Stimulated activated naive CD8-positive, alpha-beta T cell treated with anti-CD3 and anti-CD28 coated beads, Interleukin-15, Interleukin-2, amounts not matched to agents 100 ng/mL and 50 ng/mL, for 24 hours (primary cell): ENCODE results near the gene MYO1G.
A peak's percentile ranks its signal among the peaks of the same experiment; 100 is the strongest.

Experiments
- H3K27ac Mint-ChIP-seq: one replicate; pipeline ENCODE4 v1.8.0; 2021; ENCODE audit warnings: mild to moderate bottlenecking, mixed read lengths
- H3K27me3 Mint-ChIP-seq: one replicate; pipeline ENCODE4 v1.8.0; 2021; ENCODE audit warnings: mixed read lengths
- H3K36me3 Mint-ChIP-seq: one replicate; pipeline ENCODE4 v1.8.0; 2021; ENCODE audit warnings: low read depth, mixed read lengths
- H3K4me1 Mint-ChIP-seq: one replicate; pipeline ENCODE4 v1.8.0; 2021; ENCODE audit warnings: low read depth, mixed read lengths
- H3K4me3 Mint-ChIP-seq: one replicate; pipeline ENCODE4 v1.8.0; 2021; ENCODE audit warnings: mild to moderate bottlenecking, mixed read lengths
- H3K9me3 Mint-ChIP-seq: one replicate; pipeline ENCODE4 v1.8.0; 2021; ENCODE audit warnings: mixed read lengths

MYO1G gene

GRCh38 chr7:44988701-44989100, 9.9 kb upstream of the MYO1G start:
- H3K27ac Mint-ChIP-seq, result no peak overlapping the region
- H3K4me3 Mint-ChIP-seq, result peak overlapping the region; percentile 14
- peaks cover 41% of the 10 kb centered on the region for H3K4me1 Mint-ChIP-seq
- peaks cover 39% of the 10 kb centered on the region for H3K36me3 Mint-ChIP-seq
- H3K27me3 Mint-ChIP-seq, result no peaks in the 10 kb centered on the region
- H3K9me3 Mint-ChIP-seq, result no peaks in the 10 kb centered on the region

GRCh38 chr7:44987996-44988395, 9.2 kb upstream of the MYO1G start:
- H3K4me1 Mint-ChIP-seq, result peaks cover 48% of the 10 kb centered on the region
- H3K9me3 Mint-ChIP-seq, result no peaks in the 10 kb centered on the region
- H3K27me3 Mint-ChIP-seq, result no peaks in the 10 kb centered on the region
- peak overlapping the region; percentile 100 for H3K27ac Mint-ChIP-seq
- peaks cover 46% of the 10 kb centered on the region for H3K36me3 Mint-ChIP-seq
- peak overlapping the region; percentile 99 for H3K4me3 Mint-ChIP-seq

DNA sequence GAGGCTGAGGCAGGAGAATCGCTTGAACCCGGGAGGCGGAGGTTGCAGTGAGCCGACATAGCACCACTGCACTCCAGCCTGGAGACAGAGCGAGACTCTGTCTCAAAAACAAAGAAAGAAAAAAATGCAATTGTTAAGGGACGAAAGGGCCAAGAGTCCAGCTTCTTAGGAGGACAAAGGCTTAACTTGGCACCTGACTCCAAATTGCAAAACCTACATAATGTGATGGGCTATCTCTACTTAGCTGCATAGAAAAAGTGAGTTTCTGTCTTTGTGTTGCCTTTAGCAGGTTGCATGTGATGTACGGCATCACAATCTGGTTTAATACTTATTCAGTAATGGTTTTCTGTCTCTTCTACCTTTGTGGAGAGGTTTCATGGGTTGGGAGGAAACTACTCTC, 8.6 kb upstream of the MYO1G start:
- Mint-ChIP-seq H3K9me3 (no peaks in the 10 kb centered on the region), H3K27ac (peak overlapping the region; percentile 100), H3K4me3 (peak overlapping the region; percentile 99), H3K36me3 (peaks cover 48% of the 10 kb centered on the region), H3K4me1 (peaks cover 53% of the 10 kb centered on the region), H3K27me3 (no peaks in the 10 kb centered on the region)

GRCh38 chr7:44986218-44987053, 7.6 kb upstream of the MYO1G start:
- Mint-ChIP-seq H3K4me1 (peaks cover 63% of the 10 kb centered on the region), H3K27ac (peak overlapping the region; percentile 100), H3K9me3 (no peaks in the 10 kb centered on the region), H3K4me3 (peak overlapping the region; percentile 99), H3K36me3 (peaks cover 56% of the 10 kb centered on the region), H3K27me3 (no peaks in the 10 kb centered on the region)

DNA sequence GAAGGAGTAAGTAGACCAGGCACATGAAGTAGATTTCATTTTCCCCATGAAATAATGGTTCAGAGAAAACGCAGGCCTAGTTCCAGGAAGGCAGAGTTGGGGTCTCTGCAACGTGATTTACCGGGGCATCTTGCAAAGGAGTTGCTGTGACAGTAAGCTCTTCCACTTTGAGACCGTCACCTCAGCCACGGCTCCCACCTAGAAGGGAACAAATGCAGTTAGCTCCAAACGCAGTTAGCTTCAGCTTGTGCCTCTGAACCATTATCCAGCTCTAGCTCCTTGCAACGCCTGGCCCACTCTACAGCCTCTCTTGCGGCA, 7.0 kb upstream of the MYO1G start:
- H3K36me3 Mint-ChIP-seq, result peaks cover 56% of the 10 kb centered on the region
- peak overlapping the region; percentile 100 for H3K27ac Mint-ChIP-seq
- no peaks in the 10 kb centered on the region for H3K27me3 Mint-ChIP-seq
- peak overlapping the region; percentile 99 for H3K4me3 Mint-ChIP-seq
- peaks cover 69% of the 10 kb centered on the region for H3K4me1 Mint-ChIP-seq
- no peaks in the 10 kb centered on the region for H3K9me3 Mint-ChIP-seq

DNA sequence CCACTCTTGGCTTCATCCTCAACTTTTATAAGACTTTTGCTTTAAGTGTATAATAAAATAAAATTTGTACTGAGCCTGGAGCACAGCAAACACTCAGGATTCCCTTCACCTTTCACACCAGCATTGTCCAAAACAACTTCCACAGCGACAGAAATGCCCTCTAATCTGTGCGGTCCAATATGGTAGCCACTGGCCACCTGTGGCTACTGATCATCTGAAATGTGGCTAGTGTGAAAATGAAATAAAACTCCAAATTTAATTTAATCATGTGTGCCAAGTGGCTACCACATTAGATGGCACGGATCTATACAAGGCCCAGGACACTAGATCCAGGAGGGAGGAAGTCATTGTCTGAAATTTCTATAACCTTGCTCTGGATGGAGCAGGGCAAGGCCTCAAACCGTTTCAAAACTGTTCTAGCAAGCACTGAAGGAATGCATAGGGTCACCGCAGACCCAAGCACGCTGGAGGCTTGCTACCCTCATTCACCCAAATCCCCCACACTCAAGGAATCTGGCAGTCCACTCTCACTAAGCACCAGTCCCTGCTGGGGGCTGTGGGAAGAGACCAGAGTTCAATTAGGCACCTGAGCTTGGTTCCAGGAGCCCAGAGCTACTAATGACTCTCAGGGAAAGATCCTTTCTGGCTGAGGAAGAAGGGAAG, 6.3 kb upstream of the MYO1G start:
- peaks cover 56% of the 10 kb centered on the region for H3K36me3 Mint-ChIP-seq
- no peaks in the 10 kb centered on the region for H3K9me3 Mint-ChIP-seq
- H3K4me1 Mint-ChIP-seq, result peaks cover 76% of the 10 kb centered on the region
- no peaks in the 10 kb centered on the region for H3K27me3 Mint-ChIP-seq
- H3K27ac Mint-ChIP-seq, result peak overlapping the region; percentile 100
- peak overlapping the region; percentile 99 for H3K4me3 Mint-ChIP-seq

GRCh38 chr7:44984478-44984758, 5.6 kb upstream of the MYO1G start:
- peaks cover 57% of the 10 kb centered on the region for H3K36me3 Mint-ChIP-seq
- H3K27me3 Mint-ChIP-seq, result no peaks in the 10 kb centered on the region
- H3K9me3 Mint-ChIP-seq, result no peaks in the 10 kb centered on the region
- peaks cover 84% of the 10 kb centered on the region for H3K4me1 Mint-ChIP-seq
- H3K27ac Mint-ChIP-seq, result peak overlapping the region; percentile 100
- H3K4me3 Mint-ChIP-seq, result peak overlapping the region; percentile 99

DNA sequence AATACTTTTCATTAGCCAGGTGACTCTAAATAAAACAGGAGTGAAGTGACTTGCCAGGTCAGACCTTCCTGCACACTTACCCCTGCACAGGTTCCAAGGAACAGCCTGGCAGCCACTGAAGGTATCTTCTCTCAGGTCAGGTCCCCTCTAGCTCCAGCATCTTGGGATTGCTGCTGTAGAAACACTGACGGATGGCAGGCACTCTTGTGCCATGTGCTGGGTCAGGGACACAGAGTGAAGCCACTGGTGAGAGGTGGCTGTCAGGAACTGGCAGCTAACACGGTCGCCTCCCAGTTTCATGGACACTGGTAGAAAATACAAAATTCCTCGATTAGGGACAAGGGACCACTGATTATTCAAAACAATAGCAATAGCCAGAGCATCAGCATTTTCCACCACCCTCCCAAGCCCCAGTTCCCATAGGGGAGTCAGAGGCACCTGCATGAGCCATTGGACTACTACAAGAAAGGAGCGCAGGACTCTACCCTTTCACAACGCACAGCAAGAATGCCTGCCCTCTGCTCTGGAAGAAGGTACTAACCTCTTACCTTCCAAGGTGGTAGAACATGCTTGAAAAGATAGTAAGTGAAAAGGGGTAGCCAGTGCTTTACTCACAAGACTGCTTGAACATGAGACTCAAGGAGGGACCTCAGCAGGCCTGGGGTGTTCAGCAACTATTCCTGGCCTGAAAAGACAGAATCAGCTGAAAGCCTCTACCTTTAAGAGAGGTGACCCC, 5.1 kb upstream of the MYO1G start:
- peak overlapping the region; percentile 99 for H3K4me3 Mint-ChIP-seq
- H3K27me3 Mint-ChIP-seq, result no peaks in the 10 kb centered on the region
- peak overlapping the region; percentile 100 for H3K27ac Mint-ChIP-seq
- H3K9me3 Mint-ChIP-seq, result no peaks in the 10 kb centered on the region
- peaks cover 84% of the 10 kb centered on the region for H3K4me1 Mint-ChIP-seq
- peaks cover 58% of the 10 kb centered on the region for H3K36me3 Mint-ChIP-seq

DNA sequence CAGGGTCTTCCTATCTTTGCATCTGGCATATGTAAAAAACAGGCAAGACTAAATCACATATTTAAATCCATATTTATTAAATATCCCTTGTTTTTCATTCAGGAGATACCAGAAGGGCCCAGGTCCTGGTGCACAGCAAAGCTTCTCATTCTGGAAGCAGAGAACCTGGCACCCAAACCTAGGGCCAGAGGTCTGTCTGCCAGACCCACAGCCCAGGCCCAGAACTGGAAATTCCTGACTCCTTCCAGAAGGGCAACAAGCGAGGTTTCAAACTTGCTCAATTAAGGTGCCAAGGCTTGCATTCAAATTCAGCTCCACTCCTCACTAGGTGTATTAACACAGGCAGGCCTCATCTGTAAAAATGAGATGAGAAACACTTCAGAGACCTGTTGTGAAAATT, 4.2 kb upstream of the MYO1G start:
- no peaks in the 10 kb centered on the region for H3K9me3 Mint-ChIP-seq
- peaks cover 68% of the 10 kb centered on the region for H3K36me3 Mint-ChIP-seq
- H3K27ac Mint-ChIP-seq, result peak overlapping the region; percentile 100
- H3K4me1 Mint-ChIP-seq, result peaks cover 76% of the 10 kb centered on the region
- H3K4me3 Mint-ChIP-seq, result peak overlapping the region; percentile 99
- no peaks in the 10 kb centered on the region for H3K27me3 Mint-ChIP-seq

DNA sequence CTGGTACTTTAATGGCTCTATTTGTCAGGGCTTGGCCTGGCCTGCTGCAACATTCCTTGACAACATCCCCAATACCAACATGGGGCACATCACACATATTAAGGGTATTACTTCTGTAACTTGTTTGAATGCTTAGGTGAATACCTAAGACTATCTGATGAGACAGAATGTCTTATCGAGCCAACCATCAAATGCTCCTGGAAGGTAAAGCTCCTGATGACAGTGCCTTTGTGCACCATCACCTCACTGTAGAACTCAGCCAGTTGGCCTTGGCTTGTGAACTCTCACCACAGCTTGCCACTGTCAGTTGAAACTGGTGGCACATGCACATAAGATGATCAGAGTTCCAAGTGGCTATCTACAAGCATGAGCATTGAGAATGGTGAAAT, 3.7 kb upstream of the MYO1G start:
- Mint-ChIP-seq H3K4me1 (peaks cover 71% of the 10 kb centered on the region), H3K4me3 (peak overlapping the region; percentile 99), H3K9me3 (no peaks in the 10 kb centered on the region), H3K36me3 (peaks cover 72% of the 10 kb centered on the region), H3K27ac (peak overlapping the region; percentile 100), H3K27me3 (no peaks in the 10 kb centered on the region)

- H3K9me3 Mint-ChIP-seq, result no peaks in the 10 kb centered on the region
- peak overlapping the region; percentile 100 for H3K27ac Mint-ChIP-seq
- peaks cover 76% of the 10 kb centered on the region for H3K36me3 Mint-ChIP-seq
- peak overlapping the region; percentile 99 for H3K4me3 Mint-ChIP-seq
- no peaks in the 10 kb centered on the region for H3K27me3 Mint-ChIP-seq
- H3K4me1 Mint-ChIP-seq, result peaks cover 70% of the 10 kb centered on the region
These were observed 2.4 kb upstream of the MYO1G start for GRCh38 chr7:44981035-44981706.

GRCh38 chr7:44980393-44981034, 1.7 kb upstream of the MYO1G start:
- Mint-ChIP-seq H3K36me3 (peaks cover 73% of the 10 kb centered on the region), H3K27me3 (no peaks in the 10 kb centered on the region), H3K4me1 (peaks cover 74% of the 10 kb centered on the region), H3K9me3 (no peaks in the 10 kb centered on the region), H3K4me3 (peak overlapping the region; percentile 99), H3K27ac (peak overlapping the region; percentile 100)

- Mint-ChIP-seq H3K36me3 (peaks cover 72% of the 10 kb centered on the region), H3K4me1 (peaks cover 78% of the 10 kb centered on the region), H3K4me3 (peak overlapping the region; percentile 99), H3K9me3 (no peaks in the 10 kb centered on the region), H3K27ac (peak overlapping the region; percentile 100), H3K27me3 (no peaks in the 10 kb centered on the region)
These were observed 922 bp upstream of the MYO1G start for GRCh38 chr7:44979481-44980392.

DNA sequence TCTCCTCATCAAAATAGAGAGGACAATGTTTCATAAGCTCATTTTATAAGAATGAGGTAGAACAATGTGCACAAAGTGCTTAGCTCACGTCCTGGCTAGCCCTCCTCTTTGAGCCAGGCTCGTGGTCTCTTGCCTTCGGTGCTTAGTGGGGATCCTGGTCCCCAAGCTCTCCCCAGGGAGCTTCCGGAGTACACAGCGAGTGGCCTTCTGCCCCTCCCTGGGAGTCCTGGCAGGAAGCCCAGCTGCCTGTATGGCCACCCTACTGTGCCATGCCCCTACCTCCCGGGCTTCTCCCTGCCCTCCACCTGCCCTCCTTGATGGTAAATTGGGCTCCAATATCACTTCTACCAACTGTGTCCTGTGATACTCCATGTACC, 868 bp downstream of the MYO1G start:
- Mint-ChIP-seq H3K4me1 (peaks cover 76% of the 10 kb centered on the region), H3K27me3 (no peaks in the 10 kb centered on the region), H3K4me3 (peak overlapping the region; percentile 99), H3K27ac (peak overlapping the region; percentile 100), H3K9me3 (no peaks in the 10 kb centered on the region), H3K36me3 (peaks cover 72% of the 10 kb centered on the region)
